Ramos (cell line): Measurements from ENCODE around the gene CDIPT.

Experiments used
- in situ Hi-C: fragments of 300-500 bp; cut with MboI; formaldehyde crosslinking; loops from one replicate; pipeline ENCODE4 v1.14.3; 2022; ENCODE audit warnings: low sequenced_read_pairs; ENCODE audit not compliant: unreplicated experiment

CDIPT gene

DNA sequence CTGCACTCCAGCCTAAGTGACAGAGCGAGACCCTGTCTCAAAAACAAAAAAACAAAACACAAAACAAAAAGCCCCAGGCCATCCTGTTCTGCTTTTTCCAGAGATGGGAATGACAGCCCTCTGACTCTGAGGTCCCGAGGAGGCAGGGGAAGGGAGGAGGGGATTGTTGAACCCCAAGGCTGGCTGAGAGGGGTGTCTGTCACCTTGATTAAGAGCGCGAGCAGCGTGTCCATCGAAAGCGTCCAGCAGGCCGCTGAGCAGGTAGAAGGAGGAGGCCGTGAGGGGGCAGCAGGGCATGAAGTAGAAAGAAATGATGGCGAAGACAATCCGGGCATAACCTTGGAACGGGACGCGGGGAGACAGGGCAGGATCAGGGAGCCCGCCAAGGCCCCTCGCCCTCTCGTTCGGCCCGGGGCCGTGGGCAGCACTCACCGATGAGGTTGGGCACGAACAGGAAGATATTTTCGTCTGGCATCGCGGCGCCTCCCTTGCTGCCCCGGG, 593 bp downstream of the CDIPT start:
- in situ Hi-C loops = no loop called here

DNA sequence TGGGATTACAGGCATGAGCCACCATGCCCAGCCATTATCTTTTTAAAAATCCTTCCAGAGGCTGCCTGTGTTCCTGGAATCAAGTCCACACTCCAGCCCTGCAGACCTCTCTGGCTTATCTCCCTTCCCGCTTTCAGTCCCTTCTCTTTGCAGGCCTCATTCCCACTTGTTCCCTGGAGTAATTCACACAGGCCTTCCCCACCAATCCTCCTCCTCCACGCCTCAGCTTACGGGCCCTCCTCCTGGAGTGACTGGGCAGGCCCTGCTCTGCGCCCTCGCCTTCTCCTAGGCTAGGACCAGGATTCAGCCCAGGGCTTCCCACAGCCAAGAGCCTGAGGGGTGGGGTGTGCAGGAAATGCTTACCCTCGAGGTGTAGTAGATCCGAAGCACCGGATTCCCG, 2.8 kb downstream of the CDIPT start:
- in situ Hi-C loops = no loop called here

DNA sequence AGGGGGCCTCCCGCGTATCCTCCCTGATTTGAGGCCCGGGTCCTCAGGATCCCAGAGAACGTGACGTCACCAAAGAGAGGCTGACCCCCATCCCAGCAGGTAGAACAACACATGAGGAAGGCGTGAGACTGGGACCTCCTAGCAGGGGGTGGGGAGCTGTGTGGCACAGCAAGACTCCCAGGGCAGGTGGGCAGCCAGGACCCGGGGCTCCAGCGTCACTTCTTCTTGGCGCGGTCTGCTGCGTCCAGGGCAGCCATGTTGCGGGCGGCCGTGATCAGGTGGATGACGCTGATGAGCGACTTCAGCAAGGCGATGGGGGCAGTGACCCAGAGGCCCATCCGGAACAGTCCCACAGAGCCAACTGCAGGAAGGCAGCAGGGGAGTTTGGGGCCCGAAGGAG, 4.1 kb downstream of the CDIPT start:
- in situ Hi-C loops = no loop called here

DNA sequence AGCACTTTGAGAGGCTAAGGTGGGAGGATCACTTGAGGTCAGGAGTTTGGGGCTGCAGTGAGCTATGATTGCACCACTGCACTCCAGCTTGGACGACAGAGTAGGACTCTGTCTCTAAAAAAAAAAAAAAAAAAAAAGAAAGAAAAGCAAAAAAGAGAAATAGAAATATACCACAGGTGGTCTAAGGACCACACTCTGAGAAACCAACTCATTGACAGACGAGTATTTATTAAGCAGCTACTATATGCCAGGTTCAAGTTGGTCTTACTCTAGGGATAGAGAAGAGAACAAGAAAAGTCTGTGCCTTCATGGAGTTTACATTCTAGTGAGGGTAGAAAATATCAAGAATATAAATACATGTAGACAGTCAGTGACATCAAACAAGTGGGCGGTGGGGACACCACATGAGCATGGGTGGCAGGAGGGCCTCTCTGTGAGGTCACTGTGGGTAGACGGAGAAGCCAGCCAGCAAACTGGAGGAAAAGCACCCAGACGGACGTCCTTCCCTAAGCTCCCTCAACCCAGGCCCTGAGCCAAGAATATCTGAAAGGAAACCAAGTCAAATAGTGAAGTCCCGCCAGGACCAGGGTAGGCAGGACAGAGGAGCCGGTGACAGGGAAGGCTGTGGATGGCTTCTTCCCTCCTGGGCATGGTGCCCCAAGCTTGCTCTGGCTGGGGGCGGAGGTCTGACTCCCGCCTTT, 4.7 kb downstream of the CDIPT start:
- in situ Hi-C loops = no loop called here

DNA sequence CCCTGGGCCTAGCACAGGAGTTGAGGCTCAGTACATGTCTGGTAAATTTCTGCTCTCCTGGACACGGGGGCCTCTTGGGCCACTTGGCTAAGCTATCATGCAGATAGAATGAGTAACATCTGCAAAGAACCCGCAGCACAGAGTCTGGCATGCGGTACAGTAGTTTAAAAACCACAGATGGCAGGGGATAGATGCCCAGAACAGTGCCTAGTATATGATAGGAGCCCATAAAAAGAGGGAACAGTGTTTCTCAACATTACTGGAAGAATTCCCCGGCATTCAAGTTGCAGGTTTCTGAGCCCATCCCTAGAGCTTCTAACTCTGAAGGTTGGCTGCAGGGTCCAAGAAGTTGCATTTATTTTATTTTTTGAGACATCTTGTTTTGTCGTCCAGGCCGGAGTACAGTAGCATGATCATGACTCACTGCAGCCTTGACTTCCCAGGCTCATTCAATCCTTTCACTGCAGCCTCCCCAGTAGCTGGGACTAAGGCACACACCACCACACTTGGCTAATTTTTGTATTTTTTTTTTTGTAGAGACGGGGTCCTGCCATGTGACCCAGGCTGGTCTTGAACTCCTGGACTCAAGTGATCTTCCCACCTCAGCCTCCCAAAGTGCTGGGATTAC, 5.8 kb downstream of the CDIPT start:
- in situ Hi-C loops = no loop called here

DNA sequence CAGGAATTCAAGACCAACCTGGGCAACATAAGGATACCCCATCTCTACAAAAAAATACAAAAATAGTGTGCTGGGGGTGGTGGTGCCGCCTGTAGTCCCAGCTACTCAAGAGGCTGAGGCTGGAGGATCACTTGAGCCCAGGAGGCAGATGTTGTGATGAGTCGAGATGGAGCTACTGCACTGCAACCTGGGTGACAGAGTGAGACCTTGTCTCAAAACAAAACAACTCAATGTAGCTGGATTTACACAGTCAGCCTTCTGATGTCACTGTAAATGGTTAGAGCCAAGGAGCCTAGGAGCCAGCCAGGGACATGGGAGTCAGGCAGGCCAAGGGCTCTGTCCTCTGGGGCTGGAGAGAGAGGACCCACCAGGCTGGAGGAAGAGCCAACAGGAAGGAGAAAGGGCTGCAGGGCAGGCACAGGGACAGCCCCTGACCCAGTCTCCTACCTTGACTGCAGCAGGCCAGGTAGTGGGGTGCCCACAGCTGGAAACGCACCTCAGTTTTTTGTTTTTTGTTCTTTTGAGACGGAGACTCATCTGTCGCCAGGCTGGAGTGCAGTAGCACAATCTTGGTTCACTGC, 8.4 kb downstream of the CDIPT start:
- in situ Hi-C loops = no loop called here

DNA sequence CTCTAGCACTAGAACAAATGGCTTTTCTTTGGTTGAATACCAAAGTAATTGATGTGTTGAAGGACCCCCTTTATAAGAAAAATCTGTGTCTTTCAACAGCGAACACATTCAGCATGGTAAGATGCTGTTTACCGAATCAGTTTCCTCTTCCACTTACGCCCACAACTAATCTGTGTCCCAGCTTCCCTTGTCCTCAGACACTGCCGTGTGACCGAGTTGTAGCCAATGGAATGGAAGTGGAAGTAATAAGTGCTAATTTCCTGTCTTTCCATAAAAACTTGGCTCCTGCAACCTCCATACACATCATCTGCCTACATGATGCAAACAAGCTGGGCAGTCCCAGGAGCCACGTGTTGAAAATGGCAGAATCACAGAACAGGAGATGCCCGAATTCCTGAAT, 10.4 kb downstream of the CDIPT start:
- in situ Hi-C loops = no loop called here

DNA sequence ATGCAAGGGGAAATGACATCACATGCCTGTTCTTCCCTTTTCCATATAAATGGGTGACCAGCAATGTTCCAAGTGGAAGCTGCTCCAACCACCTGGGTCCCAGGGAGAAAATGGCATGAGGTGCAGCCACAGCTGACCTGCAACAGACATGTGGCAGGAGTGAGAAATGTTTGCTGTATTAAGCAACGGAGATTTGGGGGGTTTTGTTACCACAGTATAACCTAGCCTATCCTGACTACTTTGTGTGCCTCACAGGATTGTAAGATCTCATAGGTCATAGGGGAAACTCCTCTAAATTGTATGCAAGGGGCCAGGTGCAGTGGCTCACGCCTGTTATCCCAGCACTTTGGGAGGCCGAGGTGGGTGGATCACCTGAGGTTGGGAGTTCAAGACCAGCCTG, 12.0 kb downstream of the CDIPT start:
- in situ Hi-C loops = no loop called here

DNA sequence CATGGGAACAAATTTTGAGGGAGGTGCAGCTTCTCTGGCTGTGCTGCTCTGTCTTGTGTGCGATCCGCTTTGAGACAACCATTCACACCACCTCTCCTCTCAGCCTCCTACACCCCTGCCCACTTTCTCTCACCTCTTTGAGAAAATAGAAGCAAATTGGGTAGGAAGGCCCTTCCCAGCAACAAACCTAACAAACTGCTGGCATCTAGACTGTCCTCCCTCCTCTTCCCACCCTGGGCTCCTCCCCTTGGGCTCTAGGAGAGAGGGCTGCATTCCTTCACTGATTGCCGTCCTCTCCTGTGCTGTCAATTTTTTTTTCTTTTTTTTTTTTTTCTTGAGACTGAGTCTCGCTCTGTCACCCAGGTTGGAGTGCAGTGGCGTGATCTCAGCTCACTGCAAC, 13.5 kb downstream of the CDIPT start:
- in situ Hi-C loops = loop anchor here (25.0 kb wide), 1 partner anchor 163 kb away; the partner anchor contains the start of genes C16orf92 and DOC2A

DNA sequence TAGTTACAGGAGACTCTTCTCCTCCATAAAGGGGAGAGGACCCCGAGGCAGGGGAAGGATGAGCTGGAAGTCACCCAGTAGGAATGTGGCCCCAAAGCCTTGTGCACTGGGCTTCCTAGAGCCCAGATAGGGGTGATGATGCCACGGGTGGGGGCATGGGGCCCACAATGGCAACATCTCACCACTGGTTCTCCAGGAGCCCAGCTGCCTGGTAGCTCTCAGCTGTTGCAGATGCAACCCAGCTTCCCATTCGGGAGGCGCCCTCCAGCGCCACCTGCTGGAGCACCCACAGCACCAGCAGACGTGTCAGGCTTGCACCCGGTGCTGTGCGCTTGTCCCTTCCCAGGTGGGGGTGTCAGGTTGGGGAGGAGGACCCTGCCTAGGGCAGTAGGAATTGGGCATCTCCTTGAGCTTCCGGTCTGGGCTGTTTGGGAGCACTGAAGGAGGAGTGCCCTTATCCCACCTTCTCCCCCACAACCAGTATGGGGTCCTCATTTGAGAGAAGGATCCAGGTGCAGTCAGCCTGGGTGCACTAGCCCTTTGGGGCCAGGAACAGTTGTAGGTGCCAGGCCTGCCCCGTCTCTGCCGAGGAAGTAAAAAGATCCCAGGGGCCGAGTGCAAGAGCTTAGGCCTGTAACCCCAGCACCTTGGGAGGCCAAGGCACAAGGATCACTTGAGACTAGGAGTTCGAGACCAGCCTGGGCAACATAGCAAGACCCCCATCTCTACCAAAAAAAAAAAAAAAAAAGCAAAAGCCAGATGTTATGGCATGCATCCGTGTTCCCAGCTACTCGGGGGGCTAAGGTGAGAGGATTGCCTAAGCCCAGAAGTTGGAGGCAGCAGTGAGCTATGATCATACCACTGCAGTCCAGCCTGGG, 14.4 kb downstream of the CDIPT start:
- in situ Hi-C loops = loop anchor here (25.0 kb wide), 1 partner anchor 164 kb away; the partner anchor contains the start of genes C16orf92 and DOC2A

DNA sequence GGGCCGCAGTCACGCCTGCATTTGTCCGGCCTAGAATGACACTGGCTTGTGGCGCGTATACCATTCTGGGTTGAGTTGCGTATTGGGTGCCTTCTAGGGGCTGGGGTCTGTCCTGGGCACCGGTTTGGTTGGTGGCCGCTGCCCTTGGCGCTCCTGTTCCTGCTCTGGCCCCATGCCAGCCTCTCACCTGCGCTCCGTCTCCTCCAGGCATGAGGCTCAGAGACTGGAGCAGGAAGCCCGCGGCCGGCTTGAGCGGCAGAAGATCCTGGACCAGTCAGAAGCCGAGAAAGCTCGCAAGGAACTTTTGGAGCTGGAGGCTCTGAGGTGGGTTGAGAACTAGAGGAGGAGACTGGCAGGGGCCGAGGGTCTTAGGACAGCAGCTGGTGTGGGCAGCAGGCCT, 17.4 kb downstream of the CDIPT start:
- in situ Hi-C loops = loop anchor here (25.0 kb wide), 1 partner anchor 167 kb away; the partner anchor contains the start of genes C16orf92 and DOC2A

DNA sequence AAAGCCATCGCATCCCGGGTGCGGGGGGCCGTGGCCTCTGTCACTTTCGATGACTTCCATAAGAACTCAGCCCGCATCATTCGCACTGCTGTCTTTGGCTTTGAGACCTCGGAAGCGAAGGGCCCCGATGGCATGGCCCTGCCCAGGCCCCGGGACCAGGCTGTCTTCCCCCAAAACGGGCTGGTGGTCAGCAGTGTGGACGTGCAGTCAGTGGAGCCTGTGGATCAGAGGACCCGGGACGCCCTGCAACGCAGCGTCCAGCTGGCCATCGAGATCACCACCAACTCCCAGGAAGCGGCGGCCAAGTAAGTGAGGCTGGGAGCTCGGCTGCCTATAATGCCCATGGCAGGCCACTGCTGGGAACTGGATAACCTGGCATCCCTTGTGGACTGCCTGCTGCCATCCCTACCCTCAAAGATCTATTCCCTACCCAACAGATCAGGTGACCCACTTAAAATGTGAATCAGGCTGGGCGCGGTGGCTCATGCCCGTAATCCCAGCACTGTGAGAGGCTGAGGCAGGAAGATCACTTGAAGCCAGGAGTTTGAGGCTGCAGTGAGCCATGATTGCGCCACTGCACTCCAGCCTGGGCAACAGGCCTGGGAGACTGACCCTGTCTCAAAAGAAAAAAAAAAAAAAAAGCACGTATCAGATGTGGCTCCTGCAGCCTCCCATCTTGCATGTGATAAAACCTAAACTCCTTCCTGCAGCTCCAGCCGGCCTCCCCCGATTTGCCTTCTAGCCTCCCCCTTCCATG, 18.3 kb downstream of the CDIPT start:
- in situ Hi-C loops = loop anchor here (25.0 kb wide), 1 partner anchor 168 kb away; the partner anchor contains the start of genes C16orf92 and DOC2A

DNA sequence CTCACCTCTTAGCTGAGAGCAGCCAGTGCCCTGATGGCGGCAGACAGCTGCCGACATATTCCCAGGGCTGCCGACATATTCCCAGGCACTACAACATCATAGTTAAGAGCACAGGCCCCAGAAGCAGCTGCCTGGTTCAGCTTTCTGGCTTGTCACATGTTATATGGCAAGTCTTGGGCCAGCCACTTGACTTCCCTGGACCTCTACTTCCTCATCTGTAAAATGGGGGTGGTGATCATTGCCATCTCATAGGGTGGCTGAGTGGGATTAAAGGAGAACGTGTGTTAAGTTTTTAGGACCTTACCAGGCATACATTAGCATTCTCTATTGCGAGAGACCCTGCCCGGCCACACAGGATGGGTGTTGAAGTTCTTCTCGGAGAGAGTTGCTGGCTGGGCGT, 19.1 kb downstream of the CDIPT start:
- in situ Hi-C loops = loop anchor here (25.0 kb wide), 1 partner anchor 168 kb away; the partner anchor contains the start of genes C16orf92 and DOC2A

DNA sequence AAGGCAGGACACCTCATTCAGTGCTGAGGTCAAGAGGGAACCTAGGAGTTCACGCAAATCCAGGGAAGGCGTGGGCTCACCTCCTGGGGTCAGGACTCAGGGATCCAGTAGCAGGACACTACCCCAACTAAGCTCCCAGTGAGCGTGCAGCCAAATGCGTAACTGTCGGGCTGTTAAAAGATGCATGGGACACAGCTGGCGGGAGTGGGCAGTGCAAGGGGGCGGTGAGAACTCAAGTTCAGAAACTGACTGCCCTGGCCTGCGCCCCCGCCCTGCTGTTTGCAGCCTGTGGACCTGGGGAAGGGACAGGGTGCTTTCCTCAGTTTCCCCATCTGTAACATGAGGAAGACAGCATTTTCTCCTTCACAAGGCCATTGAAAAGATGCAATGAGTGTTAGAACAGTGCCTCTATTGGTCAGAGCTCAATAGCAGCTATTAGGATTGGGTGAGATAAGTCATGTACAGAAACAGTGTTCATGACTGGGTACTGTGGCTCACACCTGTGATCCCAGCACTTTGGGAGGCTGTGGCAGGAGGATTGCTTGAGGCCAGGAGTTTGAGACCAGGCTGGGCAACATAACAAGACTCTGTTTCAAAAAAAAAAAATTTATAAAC, 20.2 kb downstream of the CDIPT start:
- in situ Hi-C loops = loop anchor here (25.0 kb wide), 1 partner anchor 169 kb away; the partner anchor contains the start of genes C16orf92 and DOC2A

DNA sequence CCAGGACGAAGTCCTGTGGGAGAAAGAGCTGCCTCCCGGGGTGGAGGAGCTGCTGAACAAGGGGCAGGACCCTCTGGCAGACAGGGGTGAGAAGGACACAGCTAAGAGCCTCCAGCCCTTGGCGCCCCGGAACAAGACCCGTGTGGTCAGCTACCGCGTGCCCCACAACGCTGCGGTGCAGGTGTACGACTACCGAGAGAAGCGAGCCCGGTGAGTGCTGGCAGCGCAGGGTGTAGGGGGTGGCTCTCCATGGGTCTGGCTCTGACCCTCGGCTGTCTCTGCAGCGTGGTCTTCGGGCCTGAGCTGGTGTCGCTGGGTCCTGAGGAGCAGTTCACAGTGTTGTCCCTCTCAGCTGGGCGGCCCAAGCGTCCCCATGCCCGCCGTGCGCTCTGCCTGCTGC, 21.4 kb downstream of the CDIPT start:
- in situ Hi-C loops = loop anchor here (25.0 kb wide), 1 partner anchor 171 kb away; the partner anchor contains the start of genes C16orf92 and DOC2A

DNA sequence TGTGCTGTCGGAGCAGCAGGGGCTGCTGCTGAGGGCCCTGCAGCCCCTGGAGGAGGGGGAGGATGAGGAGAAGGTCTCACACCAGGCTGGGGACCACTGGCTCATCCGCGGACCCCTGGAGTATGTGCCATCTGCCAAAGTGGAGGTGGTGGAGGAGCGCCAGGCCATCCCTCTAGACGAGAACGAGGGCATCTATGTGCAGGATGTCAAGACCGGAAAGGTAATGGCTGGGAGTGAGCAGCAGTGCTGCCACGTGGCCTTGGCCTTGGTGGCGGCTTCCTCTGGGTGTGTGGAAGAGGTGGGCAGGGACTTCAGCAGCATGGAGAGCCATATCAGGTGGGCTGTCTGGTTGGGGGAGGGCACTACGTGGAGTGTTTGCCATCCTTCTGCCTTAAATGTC, 22.8 kb downstream of the CDIPT start:
- in situ Hi-C loops = loop anchor here (25.0 kb wide), 1 partner anchor 172 kb away; the partner anchor contains the start of genes C16orf92 and DOC2A

DNA sequence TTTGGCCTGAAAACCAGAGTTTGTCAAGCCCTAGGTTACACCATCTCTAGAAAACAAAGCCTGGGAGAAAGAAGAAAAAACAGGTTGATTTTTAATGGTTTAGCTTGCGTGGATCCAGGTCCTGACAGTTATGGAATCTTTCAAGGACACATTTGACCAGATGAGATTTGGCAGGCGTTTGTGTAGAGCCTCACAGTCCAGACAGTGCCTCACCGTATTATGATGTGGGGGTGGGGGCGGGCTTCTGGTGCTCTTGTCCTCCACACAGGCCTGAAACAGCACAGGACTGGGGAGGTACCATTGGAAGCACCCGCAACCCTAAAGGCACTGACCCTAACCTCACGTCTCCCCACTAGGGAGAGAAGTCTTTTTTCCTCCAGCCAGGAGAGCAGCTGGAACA, 23.2 kb downstream of the CDIPT start:
- in situ Hi-C loops = loop anchor here (25.0 kb wide), 1 partner anchor 172 kb away; the partner anchor contains the start of genes C16orf92 and DOC2A

DNA sequence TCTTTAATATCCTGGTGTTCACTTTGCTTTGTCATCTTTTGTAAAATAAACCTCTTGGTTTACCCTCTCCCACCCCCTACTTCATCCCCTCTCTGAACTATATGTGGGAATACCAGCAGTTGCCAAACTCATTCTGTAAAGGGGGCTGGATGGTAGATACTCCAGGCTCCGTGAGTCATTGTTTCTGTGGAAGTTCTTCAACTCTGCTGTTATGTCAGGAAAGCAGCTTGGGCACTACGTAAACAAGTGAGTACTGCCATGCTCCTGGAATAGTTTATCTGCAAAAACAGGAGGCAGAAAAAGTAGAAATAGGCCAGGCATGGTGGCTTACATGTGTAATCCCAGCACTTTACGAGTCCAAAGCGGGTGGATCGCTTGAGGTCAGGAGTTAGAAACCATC, 25.2 kb downstream of the CDIPT start:
- in situ Hi-C loops = loop anchor here (25.0 kb wide), 1 partner anchor 174 kb away; the partner anchor contains the start of genes C16orf92 and DOC2A
